Tibial nerve (tissue), 3 donors: Measurements from ENCODE around the gene JAKMIP1.

ENCODE experiments used
- POLR2A ChIP-seq, 2 donors: fragments of 450-650 bp; IDR thresholded peaks; one replicate each; pipeline ENCODE4 v1.6.1; 2017; ENCODE audit warnings: antibody characterized with exemption in 2 of 2, mild to moderate bottlenecking in 2 of 2, moderate library complexity in 2 of 2
- TF ChIP-seq, protein P1 (sequence below), 5 experiments: fragments of 200-600 bp in 3 of 5; fragments of 450-650 bp in 2 of 5; sonication (generic) in 3 of 5; IDR thresholded peaks; one replicate each; pipeline ENCODE4 v1.5.1; 2016 to 2019; ENCODE audit warnings: antibody characterized with exemption in 5 of 5, mild to moderate bottlenecking in 3 of 5, moderate library complexity in 2 of 5

DNA sequence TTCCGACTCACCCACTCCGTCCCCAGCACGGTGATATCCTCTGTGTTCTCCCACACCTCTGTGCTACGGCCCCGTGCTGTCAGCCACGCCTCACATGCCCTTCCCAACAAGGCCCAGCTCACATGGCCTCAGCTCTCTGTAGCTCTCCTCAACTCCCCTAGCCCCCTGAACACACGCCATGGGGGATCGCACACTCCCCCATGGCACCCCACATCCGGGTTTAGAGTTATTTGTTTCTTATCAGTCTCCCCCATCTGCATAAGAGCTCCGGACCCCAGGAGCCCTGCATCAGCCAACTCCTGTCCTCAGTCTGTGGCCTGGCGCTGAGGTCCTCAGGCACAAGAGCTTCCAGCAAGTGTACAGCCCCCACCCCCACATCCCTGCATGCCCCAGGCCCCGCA lies 189.1 kb downstream of the JAKMIP1 start:
- TF ChIP-seq, protein P1, sequence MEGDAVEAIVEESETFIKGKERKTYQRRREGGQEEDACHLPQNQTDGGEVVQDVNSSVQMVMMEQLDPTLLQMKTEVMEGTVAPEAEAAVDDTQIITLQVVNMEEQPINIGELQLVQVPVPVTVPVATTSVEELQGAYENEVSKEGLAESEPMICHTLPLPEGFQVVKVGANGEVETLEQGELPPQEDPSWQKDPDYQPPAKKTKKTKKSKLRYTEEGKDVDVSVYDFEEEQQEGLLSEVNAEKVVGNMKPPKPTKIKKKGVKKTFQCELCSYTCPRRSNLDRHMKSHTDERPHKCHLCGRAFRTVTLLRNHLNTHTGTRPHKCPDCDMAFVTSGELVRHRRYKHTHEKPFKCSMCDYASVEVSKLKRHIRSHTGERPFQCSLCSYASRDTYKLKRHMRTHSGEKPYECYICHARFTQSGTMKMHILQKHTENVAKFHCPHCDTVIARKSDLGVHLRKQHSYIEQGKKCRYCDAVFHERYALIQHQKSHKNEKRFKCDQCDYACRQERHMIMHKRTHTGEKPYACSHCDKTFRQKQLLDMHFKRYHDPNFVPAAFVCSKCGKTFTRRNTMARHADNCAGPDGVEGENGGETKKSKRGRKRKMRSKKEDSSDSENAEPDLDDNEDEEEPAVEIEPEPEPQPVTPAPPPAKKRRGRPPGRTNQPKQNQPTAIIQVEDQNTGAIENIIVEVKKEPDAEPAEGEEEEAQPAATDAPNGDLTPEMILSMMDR (IDR thresholded peaks at IDR 0.05) = no peak
- TF ChIP-seq POLR2A (IDR thresholded peaks at IDR 0.05) = no peak
